NCI-H2171 treated with DMSO at 0.1 percent for 48 hours (cell line): Measurements from ENCODE around the gene ELP6.
A peak's percentile ranks its signal among the peaks of the same experiment; 100 is the strongest.
"Not testable (repeated sequence)": the region's sequence is repeated elsewhere in the genome, so short reads cannot be mapped to it uniquely, and the experiment has no call there.

Source experiments
- DNase-seq: peaks from one replicate; lab custom pipeline; 2025; lab: John Stamatoyannopoulos, UW

The ELP6 gene

GRCh38 chr3:47512416-47513124 lies 942 bp downstream of the ELP6 start:
- DNase-seq, result peak; percentile 34

DNA sequence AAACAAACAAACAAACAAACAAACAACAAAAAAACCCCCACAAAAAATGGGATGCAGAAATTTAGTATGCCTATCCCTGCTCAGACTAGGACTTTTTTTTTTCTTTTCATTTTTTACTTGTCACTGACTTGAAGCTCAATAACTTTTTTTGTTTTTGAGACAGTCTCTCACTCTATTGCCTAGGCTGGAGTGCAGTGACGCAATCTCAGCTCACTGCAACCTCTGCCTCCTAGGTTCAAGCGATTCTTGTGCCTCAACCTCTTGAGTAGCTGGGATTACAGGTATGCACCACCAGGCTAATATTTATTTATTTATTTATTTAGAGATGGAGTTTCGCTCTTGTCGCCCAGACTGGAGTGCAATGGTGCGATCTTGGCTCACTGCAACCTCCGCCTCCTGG lies 8.2 kb downstream of the ELP6 start:
- DNase-seq, result not testable (repeated sequence)

DNA sequence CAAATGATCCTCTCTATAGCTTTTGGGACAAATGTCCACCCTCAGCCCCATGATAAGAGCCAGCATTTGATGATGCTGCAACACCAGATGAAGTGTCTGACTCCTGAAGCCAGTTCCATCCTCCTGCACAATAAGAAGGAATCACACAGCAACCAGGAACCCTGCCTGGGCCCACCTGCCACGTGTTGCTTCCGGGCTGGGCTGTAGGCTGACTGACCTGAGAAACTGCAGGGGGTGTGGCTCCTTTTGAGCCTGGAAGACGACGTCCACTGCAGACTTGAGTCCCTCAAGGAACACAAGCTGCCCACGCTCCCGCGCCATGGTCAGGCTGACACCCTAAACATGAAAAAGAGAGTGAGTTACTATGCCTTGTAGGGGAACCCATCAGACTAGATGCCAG lies 9.4 kb downstream of the ELP6 start:
- no peak for DNase-seq

GRCh38 chr3:47503033-47503432 lies 10.5 kb downstream of the ELP6 start:
- DNase-seq, result no peak

DNA sequence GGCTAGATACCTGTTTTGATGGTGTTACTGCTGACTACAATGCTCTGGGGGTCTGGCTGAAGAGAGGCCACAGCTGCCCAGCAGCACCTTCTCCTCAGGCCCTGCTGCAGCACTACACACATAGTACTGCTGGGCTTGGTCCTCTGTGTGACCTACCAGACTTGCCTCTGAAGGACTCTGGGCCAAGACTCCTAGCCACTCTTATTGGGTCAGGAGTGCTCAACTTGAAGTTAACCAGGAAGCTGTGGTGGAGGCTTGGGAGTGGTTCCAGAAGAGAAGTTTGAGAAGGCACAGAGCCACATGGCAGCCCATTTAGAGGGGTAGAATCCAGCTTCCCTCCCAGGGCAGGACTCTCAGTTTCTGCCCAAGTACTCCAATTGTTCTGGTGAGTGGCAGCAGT lies 16.6 kb downstream of the ELP6 start:
- no peak for DNase-seq

DNA sequence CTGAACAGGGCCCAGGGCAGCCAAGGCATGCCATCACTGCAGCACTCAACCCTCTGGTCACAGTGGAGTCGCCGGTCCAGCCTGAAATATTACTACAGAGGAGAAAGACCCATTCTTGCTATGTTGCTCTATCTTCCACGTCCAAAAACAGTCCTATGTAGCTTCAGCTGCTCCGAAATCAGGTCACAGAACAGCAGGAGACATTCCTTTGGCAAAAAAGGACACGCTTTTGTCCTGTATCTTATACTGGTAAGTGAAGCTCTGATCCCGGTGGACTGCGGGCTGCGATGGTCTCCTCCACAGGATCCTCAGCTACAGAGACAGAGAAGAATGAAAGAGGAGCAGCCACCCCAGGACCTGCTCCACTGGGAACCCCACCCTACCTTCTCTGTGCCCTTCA lies 17.6 kb downstream of the ELP6 start:
- DNase-seq, result no peak

- DNase-seq, result no peak
Observed at GRCh38 chr3:47495111-47495510, 18.4 kb downstream of the ELP6 start.

GRCh38 chr3:47491777-47492176 lies 21.7 kb downstream of the ELP6 start:
- no peak for DNase-seq

DNA sequence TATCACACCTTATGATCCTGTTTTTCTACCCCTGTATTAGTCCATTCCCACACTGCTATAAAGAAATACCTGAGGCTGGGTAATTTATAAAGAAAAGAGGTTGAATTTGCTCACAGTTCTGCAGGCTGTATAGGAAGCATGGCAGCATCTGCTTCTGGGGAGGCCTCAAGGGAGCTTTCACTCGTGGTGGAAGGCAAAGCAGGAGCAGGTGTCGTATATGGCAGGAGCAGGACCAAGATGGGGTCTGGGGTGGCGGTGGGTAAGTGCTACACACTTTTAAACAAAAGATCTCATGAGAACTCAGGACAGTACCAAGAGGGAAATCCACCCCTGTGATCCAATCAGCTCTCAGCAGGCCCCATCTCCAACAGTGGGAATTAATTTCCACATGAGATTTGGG lies 22.3 kb downstream of the ELP6 start:
- peak; percentile 15 for DNase-seq

- DNase-seq, result no peak
Observed at GRCh38 chr3:47487265-47487664, 26.2 kb downstream of the ELP6 start.

GRCh38 chr3:47485812-47486211 lies 27.7 kb downstream of the ELP6 start:
- no peak for DNase-seq

DNA sequence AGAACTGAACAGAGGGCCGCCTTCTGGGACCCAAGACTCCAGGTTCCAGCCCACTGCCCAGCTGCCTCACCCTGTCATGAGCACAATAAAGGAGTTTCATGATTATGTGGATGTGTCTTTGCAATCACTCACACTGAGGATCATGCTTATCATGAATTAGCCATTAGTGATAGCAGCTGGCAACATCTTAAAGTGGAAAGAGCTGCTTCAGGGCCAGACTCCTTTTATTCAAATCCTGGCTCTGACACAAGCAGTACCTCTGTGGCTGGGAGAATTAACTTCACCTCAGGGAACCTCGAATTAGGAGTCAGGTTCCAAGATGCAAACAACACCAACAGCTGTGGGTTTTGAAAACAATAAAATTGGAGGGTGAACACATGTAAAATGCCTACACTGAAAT lies 31.1 kb downstream of the ELP6 start:
- peak; percentile 43 for DNase-seq

DNA sequence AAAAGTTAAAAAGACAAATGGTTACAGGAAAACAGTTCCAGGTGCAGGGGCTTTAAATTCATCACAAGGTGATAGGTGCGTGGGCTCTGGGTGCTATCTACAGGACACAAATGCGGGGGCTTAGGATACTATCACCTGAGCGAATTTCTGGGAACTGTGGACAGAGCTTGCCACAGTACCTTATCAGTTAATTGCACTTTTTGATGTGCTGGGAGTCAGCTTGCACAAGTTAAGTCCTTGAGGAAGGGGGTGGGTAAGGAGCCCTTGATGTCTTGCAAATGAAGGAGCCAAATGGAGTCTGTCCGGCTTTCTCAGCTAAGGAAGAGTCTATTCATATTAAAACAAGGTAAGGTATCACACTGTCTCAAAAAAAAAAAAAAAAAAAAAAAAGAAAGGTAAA lies 31.7 kb downstream of the ELP6 start:
- not testable (repeated sequence) for DNase-seq

DNA sequence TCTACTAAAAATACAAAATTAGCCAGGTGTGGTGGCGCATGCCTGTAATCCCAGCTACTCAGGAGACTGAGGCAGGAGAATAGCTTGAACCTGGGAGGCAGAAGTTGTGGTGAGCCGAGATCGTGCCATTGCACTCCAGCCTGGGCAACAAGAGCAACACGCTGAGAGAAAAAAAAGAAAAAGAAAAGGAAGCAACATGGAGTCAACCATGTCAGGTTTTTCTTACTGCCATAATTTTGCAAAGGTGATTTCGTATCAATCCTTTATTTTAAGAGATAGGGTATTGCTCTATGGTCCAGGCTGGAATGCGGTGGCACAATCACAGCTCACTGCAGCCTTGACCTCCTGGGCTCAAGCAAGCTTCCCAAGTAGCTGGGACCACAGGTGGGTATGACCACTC lies 33.2 kb downstream of the ELP6 start:
- DNase-seq, result not testable (repeated sequence)

- DNase-seq, result no peak
Observed at GRCh38 chr3:47479826-47480160, 33.7 kb downstream of the ELP6 start.

DNA sequence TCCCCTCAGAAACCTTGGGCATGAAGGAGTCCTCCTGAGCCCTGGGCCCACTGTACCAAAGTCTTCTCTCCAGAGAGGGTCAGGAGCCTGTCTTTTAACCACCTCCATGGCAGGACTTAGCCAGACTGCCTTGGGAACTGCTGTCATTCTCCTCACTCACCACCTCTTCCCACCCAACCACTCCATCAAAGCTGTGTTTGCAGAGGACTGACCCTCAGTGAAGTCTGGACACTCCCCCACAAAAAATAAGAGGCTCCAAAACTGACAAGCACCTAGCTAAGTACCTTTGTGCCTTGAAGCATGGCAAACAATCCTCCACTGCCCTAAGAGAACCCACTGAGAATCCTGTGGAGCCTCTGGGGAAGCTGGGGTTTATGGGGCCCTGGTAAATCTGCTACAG lies 35.5 kb downstream of the ELP6 start:
- no peak for DNase-seq

GRCh38 chr3:47476644-47477199 lies 36.8 kb downstream of the ELP6 start:
- DNase-seq, result no peak

GRCh38 chr3:47476330-47476626 lies 37.2 kb downstream of the ELP6 start:
- DNase-seq, result peak; percentile 16

DNA sequence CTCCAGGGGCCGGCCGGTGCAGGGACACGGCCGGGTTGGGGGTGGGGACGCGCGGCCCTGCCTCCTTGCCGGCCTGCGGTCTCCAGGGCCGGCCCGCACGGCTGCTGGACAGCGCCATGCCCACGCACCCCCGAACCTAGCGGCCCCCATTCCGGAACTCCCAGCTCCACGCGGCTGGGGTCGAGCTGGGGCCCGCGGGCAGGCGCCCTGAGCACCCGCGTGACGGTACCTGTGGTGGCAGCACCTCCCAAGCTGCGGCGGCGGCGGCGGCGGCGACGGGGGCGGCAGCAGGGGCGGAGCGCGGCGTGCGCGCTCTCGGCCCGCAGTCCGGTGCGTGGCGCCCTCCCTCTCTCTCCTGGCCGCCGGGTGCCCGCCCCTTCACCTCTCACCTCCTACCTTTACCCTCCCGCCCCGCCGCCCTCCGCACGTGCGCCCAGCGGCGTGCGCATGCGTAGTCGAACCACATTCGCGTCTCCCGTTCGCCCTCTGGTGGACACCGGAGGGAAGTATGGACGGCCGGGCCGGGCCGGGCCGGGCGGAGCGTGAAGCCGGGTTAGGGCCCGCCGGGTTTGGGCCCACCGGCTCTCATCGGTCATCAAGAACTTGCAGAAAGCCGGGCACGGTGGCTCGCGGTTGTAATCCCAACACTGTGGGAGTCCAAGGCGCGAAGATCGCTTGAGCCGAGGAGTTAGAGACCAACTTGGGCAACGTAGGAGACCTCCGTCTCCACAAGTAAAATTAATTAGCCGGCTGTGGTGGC lies 37.8 kb downstream of the ELP6 start, which contains the start of gene SCAP:
Gene SCAP (minus strand): TSS at position 372 of the 760 bp plus-strand sequence. CDS start 32,948 bp downstream, outside the sequence.
- peak; percentile 70 for DNase-seq

- DNase-seq, result no peak
Observed at GRCh38 chr3:47475029-47475569, 38.4 kb downstream of the ELP6 start.

GRCh38 chr3:47473391-47473790 lies 40.1 kb downstream of the ELP6 start:
- DNase-seq, result no peak

GRCh38 chr3:47469616-47470015 lies 43.9 kb downstream of the ELP6 start:
- DNase-seq, result no peak

DNA sequence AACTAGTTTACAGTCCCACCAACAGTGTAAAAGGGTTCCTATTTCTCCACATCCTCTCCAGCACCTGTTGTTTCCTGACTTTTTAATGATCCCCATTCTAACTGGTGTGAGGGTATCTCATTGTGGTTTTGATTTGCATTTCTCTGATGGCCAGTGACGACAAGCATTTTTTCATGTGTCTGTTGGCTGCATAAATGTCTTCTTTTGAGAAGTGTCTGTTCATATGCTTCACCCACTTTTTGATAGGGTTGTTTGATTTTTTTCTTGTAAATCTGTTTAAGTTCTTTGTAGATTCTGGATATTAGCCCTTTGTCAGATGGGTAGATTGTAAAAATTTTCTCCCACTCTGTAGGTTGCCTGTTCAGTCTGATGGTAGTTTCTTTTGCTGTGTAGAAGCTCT lies 45.2 kb downstream of the ELP6 start:
- not testable (repeated sequence) for DNase-seq
